ENCODE data around the gene TCEANC2. TPM values are rescaled to one million over a fixed set of nuclear protein-coding genes. Genes with fewer than 3 reads are reported as not detected.

Gene TCEANC2
- total and polyA plus RNA-seq, 3 donors from 2014 or later: 10.7 to 16.1 (median 14.1) TPM

GRCh38 chr1:54051933-54052430 is 1.4 kb upstream of the TCEANC2 start:
- H3K4me3 ChIP-seq: peak overlapping the region; percentile 83 to 91
- H3K27me3 ChIP-seq: no peaks in the 10 kb centered on the region
- peak overlapping the region; percentile 87 to 92 for H3K27ac ChIP-seq
- peaks cover 44% of the 10 kb centered on the region for H3K4me1 ChIP-seq
- H3K9me3 ChIP-seq: no peaks in the 10 kb centered on the region
- no peak for DNase-seq
- no peaks in the 10 kb centered on the region for H3K36me3 ChIP-seq (ENCODE audit: low read depth, missing control alignments)
- intact Hi-C loops (cut with DNase I; ENCODE audit: low total_unique reads): no loop called here
- TF ChIP-seq CTCF (IDR thresholded peaks at IDR 0.05) (no peak), POLR2A (IDR thresholded peaks at IDR 0.05) (no peak)
- 1 to 3% methylated on average over 8 of the region's 8 CpGs for WGBS, 2 donors

- Histone ChIP-seq H3K4me3 (peak overlapping the region; percentile 83 to 91), H3K27me3 (no peaks in the 10 kb centered on the region), H3K27ac (peak overlapping the region; percentile 87 to 92), H3K9me3 (no peaks in the 10 kb centered on the region), H3K36me3 (ENCODE audit: low read depth, missing control alignments) (no peaks in the 10 kb centered on the region), H3K4me1 (peaks cover 39% of the 10 kb centered on the region)
- no peak for TF ChIP-seq CTCF (IDR thresholded peaks at IDR 0.05)
- peak; percentile 61 for DNase-seq
- intact Hi-C loops (cut with DNase I; ENCODE audit: low total_unique reads): no loop called here
- WGBS, 2 donors: 0 to 1% methylated on average over 23 of the region's 23 CpGs
Measured at GRCh38 chr1:54052431-54052933, 926 bp upstream of the TCEANC2 start.

- peak overlapping the region; percentile 87 to 92 for H3K27ac ChIP-seq
- 8 to 11% methylated on average over 19 to 21 of the region's 21 CpGs for WGBS, 2 donors
- intact Hi-C loops (cut with DNase I; ENCODE audit: low total_unique reads): no loop called here
- no peak for DNase-seq
- H3K36me3 ChIP-seq (ENCODE audit: low read depth, missing control alignments): no peaks in the 10 kb centered on the region
- peaks cover 35% of the 10 kb centered on the region for H3K4me1 ChIP-seq
- H3K9me3 ChIP-seq: no peaks in the 10 kb centered on the region
- TF ChIP-seq CTCF (IDR thresholded peaks at IDR 0.05): no peak
- no peak for TF ChIP-seq POLR2A (IDR thresholded peaks at IDR 0.05)
- peak overlapping the region; percentile 83 to 91 for H3K4me3 ChIP-seq
- H3K27me3 ChIP-seq: no peaks in the 10 kb centered on the region
Measured at GRCh38 chr1:54053745-54054437, 483 bp downstream of the TCEANC2 start.

GRCh38 chr1:54054438-54054749 is 986 bp downstream of the TCEANC2 start:
- no peak for TF ChIP-seq POLR2A (IDR thresholded peaks at IDR 0.05)
- no peak for TF ChIP-seq CTCF (IDR thresholded peaks at IDR 0.05)
- no peak for DNase-seq
- H3K27ac ChIP-seq: peak overlapping the region in 1 of 2 donors; percentile 92
- H3K27me3 ChIP-seq: no peaks in the 10 kb centered on the region
- H3K4me1 ChIP-seq: peaks cover 35% of the 10 kb centered on the region
- H3K9me3 ChIP-seq: no peaks in the 10 kb centered on the region
- intact Hi-C loops (cut with DNase I; ENCODE audit: low total_unique reads): no loop called here
- H3K36me3 ChIP-seq (ENCODE audit: low read depth, missing control alignments): no peaks in the 10 kb centered on the region
- WGBS, 2 donors: 40 to 41% methylated on average over 5 of the region's 5 CpGs
- H3K4me3 ChIP-seq: peak overlapping the region in 1 of 2 donors; percentile 83

- intact Hi-C loops (cut with DNase I; ENCODE audit: low total_unique reads): no loop called here
- H3K36me3 ChIP-seq (ENCODE audit: low read depth, missing control alignments): no peaks in the 10 kb centered on the region
- WGBS, 2 donors: 84 to 92% methylated on average over 5 of the region's 5 CpGs
- H3K27ac ChIP-seq: no peak overlapping the region
- no peaks in the 10 kb centered on the region for H3K4me1 ChIP-seq
- TF ChIP-seq POLR2A (IDR thresholded peaks at IDR 0.05) (no peak), CTCF (IDR thresholded peaks at IDR 0.05) (no peak)
- no peak overlapping the region for H3K4me3 ChIP-seq
- H3K27me3 ChIP-seq: no peaks in the 10 kb centered on the region
- H3K9me3 ChIP-seq: no peaks in the 10 kb centered on the region
- DNase-seq: no peak
Measured at GRCh38 chr1:54064299-54064698, 10.9 kb downstream of the TCEANC2 start.

All from testis (tissue), 3 donors.